BLaER1 (cell line): Measurements from ENCODE around the gene AKT3.

Experiments used
- H3K27ac ChIP-seq: shearing (Covaris generic); formaldehyde crosslinking; 2 replicates; pipeline ENCODE4 v1.8.1; 2022
- H3K27me3 ChIP-seq: shearing (Covaris generic); formaldehyde crosslinking; 2 replicates; pipeline ENCODE4 v1.8.1; 2022
- H3K36me3 ChIP-seq: shearing (Covaris generic); formaldehyde crosslinking; 2 replicates; pipeline ENCODE4 v1.8.1; 2022
- H3K4me1 ChIP-seq: shearing (Covaris generic); formaldehyde crosslinking; 2 replicates; pipeline ENCODE4 v1.8.1; 2022
- H3K4me2 ChIP-seq: shearing (Covaris generic); formaldehyde crosslinking; 2 replicates; pipeline ENCODE4 v1.8.1; 2022
- H3K4me3 ChIP-seq: shearing (Covaris generic); formaldehyde crosslinking; 2 replicates; pipeline ENCODE4 v1.8.1; 2022
- H3K9ac ChIP-seq: shearing (Covaris generic); formaldehyde crosslinking; 2 replicates; pipeline ENCODE4 v1.8.1; 2022
- H3K9me3 ChIP-seq: shearing (Covaris generic); formaldehyde crosslinking; 2 replicates; pipeline ENCODE4 v1.8.1; 2022
- H4K20me1 ChIP-seq: shearing (Covaris generic); formaldehyde crosslinking; 2 replicates; pipeline ENCODE4 v1.8.1; 2022
- Cebpa-rat ChIP-seq: shearing (Covaris generic); IDR thresholded peaks from 2 replicates; pipeline ENCODE4 v1.8.1; 2022

AKT3 gene

GRCh38 chr1:243718893-243719292 lies 131.2 kb downstream of the AKT3 start:
- Histone ChIP-seq H3K4me1 (peaks cover 6% of the 10 kb centered on the region), H4K20me1 (peaks cover 9% of the 10 kb centered on the region; the same call in 1 of the 2 replicates), H3K36me3 (no peaks in the 10 kb centered on the region), H3K4me3 (no peak overlapping the region), H3K9ac (no peak overlapping the region), H3K9me3 (no peaks in the 10 kb centered on the region), H3K4me2 (no peak overlapping the region), H3K27me3 (no peaks in the 10 kb centered on the region), H3K27ac (no peak overlapping the region)
- no peak for TF ChIP-seq Cebpa-rat

- Histone ChIP-seq H3K9ac (no peak overlapping the region), H3K36me3 (no peaks in the 10 kb centered on the region), H3K9me3 (no peaks in the 10 kb centered on the region), H3K4me1 (no peaks in the 10 kb centered on the region), H4K20me1 (peaks cover 16% of the 10 kb centered on the region; the same call in 1 of the 2 replicates), H3K4me3 (no peak overlapping the region), H3K27ac (no peak overlapping the region), H3K4me2 (no peak overlapping the region), H3K27me3 (no peaks in the 10 kb centered on the region)
- no peak for TF ChIP-seq Cebpa-rat
Observed at GRCh38 chr1:243718022-243718421, 132.0 kb downstream of the AKT3 start.

GRCh38 chr1:243716906-243717305 lies 133.1 kb downstream of the AKT3 start:
- H3K9me3 ChIP-seq: no peaks in the 10 kb centered on the region
- H3K4me1 ChIP-seq: no peaks in the 10 kb centered on the region
- no peak for TF ChIP-seq Cebpa-rat

GRCh38 chr1:243715285-243715684 lies 134.8 kb downstream of the AKT3 start:
- Histone ChIP-seq H3K9ac (no peak overlapping the region), H3K9me3 (no peaks in the 10 kb centered on the region), H3K4me2 (no peak overlapping the region), H3K27me3 (no peaks in the 10 kb centered on the region), H3K27ac (no peak overlapping the region), H3K4me1 (peaks cover 8% of the 10 kb centered on the region), H3K4me3 (no peak overlapping the region), H3K36me3 (no peaks in the 10 kb centered on the region), H4K20me1 (peaks cover 16% of the 10 kb centered on the region; the same call in 1 of the 2 replicates)
- TF ChIP-seq Cebpa-rat: no peak

More at GRCh38 chr1:243716906-243717305, 133.1 kb downstream of the AKT3 start:
- no peak overlapping the region for H3K27ac ChIP-seq
- no peak overlapping the region for H3K4me3 ChIP-seq
- H3K4me2 ChIP-seq: no peak overlapping the region
- peaks cover 16% of the 10 kb centered on the region; the same call in 1 of the 2 replicates for H4K20me1 ChIP-seq
- H3K9ac ChIP-seq: no peak overlapping the region
- no peaks in the 10 kb centered on the region for H3K27me3 ChIP-seq
- no peaks in the 10 kb centered on the region for H3K36me3 ChIP-seq

- Histone ChIP-seq H3K9me3 (no peaks in the 10 kb centered on the region), H3K4me1 (peaks cover 9% of the 10 kb centered on the region), H3K9ac (no peak overlapping the region), H3K27me3 (no peaks in the 10 kb centered on the region), H3K27ac (no peak overlapping the region), H3K36me3 (no peaks in the 10 kb centered on the region), H4K20me1 (peaks cover 16% of the 10 kb centered on the region; the same call in 1 of the 2 replicates), H3K4me3 (no peak overlapping the region), H3K4me2 (no peak overlapping the region)
- TF ChIP-seq Cebpa-rat: no peak
Observed at GRCh38 chr1:243713470-243714186, 136.4 kb downstream of the AKT3 start.

- no peak for TF ChIP-seq Cebpa-rat
- H3K27ac ChIP-seq: no peak overlapping the region
- no peaks in the 10 kb centered on the region for H3K9me3 ChIP-seq
- no peak overlapping the region for H3K4me3 ChIP-seq
- H3K9ac ChIP-seq: no peak overlapping the region
- no peaks in the 10 kb centered on the region for H3K36me3 ChIP-seq
- H3K4me2 ChIP-seq: no peak overlapping the region
- H4K20me1 ChIP-seq: peaks cover 16% of the 10 kb centered on the region; the same call in 1 of the 2 replicates
- H3K27me3 ChIP-seq: no peaks in the 10 kb centered on the region
- peaks cover 9% of the 10 kb centered on the region for H3K4me1 ChIP-seq
Observed at GRCh38 chr1:243712941-243713340, 137.1 kb downstream of the AKT3 start.

GRCh38 chr1:243712242-243712641 lies 137.8 kb downstream of the AKT3 start:
- H3K4me1 ChIP-seq: peaks cover 9% of the 10 kb centered on the region
- H3K9ac ChIP-seq: no peak overlapping the region
- H3K27me3 ChIP-seq: no peaks in the 10 kb centered on the region
- peaks cover 15% of the 10 kb centered on the region; the same call in 1 of the 2 replicates for H4K20me1 ChIP-seq
- TF ChIP-seq Cebpa-rat: no peak
- H3K36me3 ChIP-seq: no peaks in the 10 kb centered on the region
- no peaks in the 10 kb centered on the region for H3K9me3 ChIP-seq
- no peak overlapping the region for H3K4me2 ChIP-seq
- no peak overlapping the region for H3K27ac ChIP-seq
- no peak overlapping the region for H3K4me3 ChIP-seq

- no peak for TF ChIP-seq Cebpa-rat
- H3K9ac ChIP-seq: no peak overlapping the region
- peaks cover 4% of the 10 kb centered on the region; the same call in 1 of the 2 replicates for H3K36me3 ChIP-seq
- H3K4me2 ChIP-seq: no peak overlapping the region
- no peaks in the 10 kb centered on the region for H3K9me3 ChIP-seq
- no peak overlapping the region for H3K4me3 ChIP-seq
- no peak overlapping the region for H3K27ac ChIP-seq
- no peaks in the 10 kb centered on the region for H3K27me3 ChIP-seq
- H4K20me1 ChIP-seq: peaks cover 18% of the 10 kb centered on the region; the same call in 1 of the 2 replicates
- peaks cover 9% of the 10 kb centered on the region for H3K4me1 ChIP-seq
Observed at GRCh38 chr1:243710467-243710866, 139.6 kb downstream of the AKT3 start.

- H4K20me1 ChIP-seq: peaks cover 18% of the 10 kb centered on the region; the same call in 1 of the 2 replicates
- H3K9ac ChIP-seq: no peak overlapping the region
- no peaks in the 10 kb centered on the region for H3K27me3 ChIP-seq
- H3K27ac ChIP-seq: no peak overlapping the region
- H3K4me2 ChIP-seq: no peak overlapping the region
- H3K36me3 ChIP-seq: peaks cover 4% of the 10 kb centered on the region; the same call in 1 of the 2 replicates
- H3K4me3 ChIP-seq: no peak overlapping the region
- H3K4me1 ChIP-seq: peaks cover 9% of the 10 kb centered on the region
- H3K9me3 ChIP-seq: no peaks in the 10 kb centered on the region
- no peak for TF ChIP-seq Cebpa-rat
Observed at GRCh38 chr1:243708210-243708609, 141.8 kb downstream of the AKT3 start.

- no peak overlapping the region for H3K4me3 ChIP-seq
- no peak overlapping the region for H3K9ac ChIP-seq
- H3K36me3 ChIP-seq: peaks cover 4% of the 10 kb centered on the region; the same call in 1 of the 2 replicates
- no peak overlapping the region for H3K4me2 ChIP-seq
- H4K20me1 ChIP-seq: peaks cover 18% of the 10 kb centered on the region; the same call in 1 of the 2 replicates
- peaks cover 9% of the 10 kb centered on the region for H3K4me1 ChIP-seq
- no peaks in the 10 kb centered on the region for H3K27me3 ChIP-seq
- no peak overlapping the region for H3K27ac ChIP-seq
- no peaks in the 10 kb centered on the region for H3K9me3 ChIP-seq
- TF ChIP-seq Cebpa-rat: no peak
Observed at GRCh38 chr1:243706563-243706962, 143.5 kb downstream of the AKT3 start.
